Effector CD8-positive, alpha-beta T cell (primary cell): Measurements from ENCODE around the gene PREB.

Experiments
- DNase-seq: peaks from one replicate; lab custom pipeline; 2025; lab: John Stamatoyannopoulos, UW

The PREB gene

DNA sequence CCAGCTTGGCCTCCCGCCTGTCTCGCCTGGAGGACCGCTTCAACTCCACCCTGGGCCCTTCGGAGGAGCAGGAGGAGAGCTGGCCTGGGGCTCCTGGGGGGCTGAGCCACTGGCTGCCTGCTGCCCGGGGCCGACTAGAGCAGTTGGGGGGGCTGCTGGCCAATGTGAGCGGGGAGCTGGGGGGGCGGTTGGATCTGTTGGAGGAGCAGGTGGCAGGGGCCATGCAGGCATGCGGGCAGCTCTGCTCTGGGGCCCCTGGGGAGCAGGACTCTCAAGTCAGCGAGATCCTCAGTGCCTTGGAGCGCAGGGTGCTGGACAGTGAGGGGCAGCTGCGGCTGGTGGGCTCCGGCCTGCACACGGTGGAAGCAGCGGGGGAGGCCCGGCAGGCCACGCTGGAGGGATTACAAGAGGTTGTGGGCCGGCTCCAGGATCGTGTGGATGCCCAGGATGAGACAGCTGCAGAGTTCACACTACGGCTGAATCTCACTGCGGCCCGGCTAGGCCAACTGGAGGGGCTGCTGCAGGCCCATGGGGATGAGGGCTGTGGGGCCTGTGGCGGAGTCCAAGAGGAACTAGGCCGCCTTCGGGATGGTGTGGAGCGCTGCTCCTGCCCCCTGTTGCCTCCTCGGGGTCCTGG, 51.5 kb downstream of the PREB start:
- DNase-seq, result no peak

DNA sequence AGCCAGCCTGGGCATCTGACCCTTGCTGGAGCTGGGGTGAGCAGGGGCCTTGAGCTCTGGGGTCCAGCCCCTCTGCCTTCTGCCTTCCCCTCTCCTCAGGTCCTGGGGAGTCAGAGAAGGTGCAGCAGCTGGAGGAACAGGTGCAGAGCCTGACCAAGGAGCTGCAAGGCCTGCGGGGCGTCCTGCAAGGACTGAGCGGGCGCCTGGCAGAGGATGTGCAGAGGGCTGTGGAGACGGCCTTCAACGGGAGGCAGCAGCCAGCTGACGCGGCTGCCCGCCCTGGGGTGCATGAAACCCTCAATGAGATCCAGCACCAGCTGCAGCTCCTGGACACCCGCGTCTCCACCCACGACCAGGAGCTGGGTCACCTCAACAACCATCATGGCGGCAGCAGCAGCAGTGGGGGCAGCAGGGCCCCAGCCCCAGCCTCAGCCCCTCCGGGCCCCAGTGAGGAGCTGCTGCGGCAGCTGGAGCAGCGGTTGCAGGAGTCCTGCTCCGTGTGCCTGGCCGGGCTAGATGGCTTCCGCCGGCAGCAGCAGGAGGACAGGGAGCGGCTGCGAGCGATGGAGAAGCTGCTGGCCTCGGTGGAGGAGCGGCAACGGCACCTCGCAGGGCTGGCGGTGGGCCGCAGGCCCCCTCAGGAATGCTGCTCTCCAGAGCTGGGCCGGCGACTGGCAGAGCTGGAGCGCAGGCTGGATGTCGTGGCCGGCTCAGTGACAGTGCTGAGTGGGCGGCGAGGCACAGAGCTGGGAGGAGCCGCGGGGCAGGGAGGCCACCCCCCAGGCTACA, 52.3 kb downstream of the PREB start:
- no peak for DNase-seq
